GM19328 (cell line): Measurements from ENCODE around the gene LEAP2.
"Not testable (repeated sequence)": the region's sequence is repeated elsewhere in the genome, so short reads cannot be mapped to it uniquely, and the experiment has no call there.

Experiments used
- ATAC-seq: cut with Tn5 transposase; IDR thresholded peaks from one replicate; pipeline ENCODE4 v1.9.1; 2021; ENCODE audit warnings: mild to moderate bottlenecking, moderate library complexity; ENCODE audit not compliant: unreplicated experiment

LEAP2 gene

DNA sequence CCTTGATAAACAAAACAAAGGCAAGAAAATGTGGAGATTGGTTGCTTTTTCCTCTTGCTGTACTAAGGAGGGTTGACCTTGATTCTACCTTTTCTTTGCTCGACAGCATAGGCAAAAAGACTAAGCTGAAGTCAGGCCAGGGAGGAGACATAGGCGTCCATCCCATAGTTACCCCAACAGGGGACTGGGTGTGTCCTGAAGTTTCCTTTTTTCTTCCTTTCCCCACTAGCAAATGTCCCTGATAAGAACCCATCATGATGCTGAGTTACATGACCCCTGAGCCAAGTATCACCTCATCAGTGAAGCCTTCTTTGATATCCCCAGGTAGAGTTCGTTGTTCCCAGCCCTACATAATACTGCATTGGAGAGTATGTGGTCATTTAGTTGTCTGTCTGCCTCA lies 33.2 kb upstream of the LEAP2 start:
- ATAC-seq = no peak

DNA sequence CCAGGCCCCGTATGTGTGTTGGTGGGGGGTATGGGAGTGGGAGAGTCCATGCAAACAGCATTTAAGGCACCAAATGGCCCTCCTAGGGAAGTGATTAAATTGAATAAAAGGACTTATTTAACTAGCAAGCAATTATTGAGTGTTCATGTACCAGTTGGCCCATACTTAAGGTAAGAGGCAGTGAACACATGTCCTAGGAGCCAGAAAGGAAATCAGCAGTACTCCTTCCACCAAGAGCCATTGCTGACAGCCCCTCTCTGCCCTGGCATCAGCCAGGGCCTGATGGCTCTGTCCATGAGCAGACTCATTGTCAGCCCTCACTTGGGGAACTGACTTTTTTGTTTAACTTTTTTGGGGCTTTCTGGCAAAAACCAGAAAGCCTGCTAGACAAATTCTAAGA lies 32.6 kb upstream of the LEAP2 start:
- ATAC-seq = no peak

DNA sequence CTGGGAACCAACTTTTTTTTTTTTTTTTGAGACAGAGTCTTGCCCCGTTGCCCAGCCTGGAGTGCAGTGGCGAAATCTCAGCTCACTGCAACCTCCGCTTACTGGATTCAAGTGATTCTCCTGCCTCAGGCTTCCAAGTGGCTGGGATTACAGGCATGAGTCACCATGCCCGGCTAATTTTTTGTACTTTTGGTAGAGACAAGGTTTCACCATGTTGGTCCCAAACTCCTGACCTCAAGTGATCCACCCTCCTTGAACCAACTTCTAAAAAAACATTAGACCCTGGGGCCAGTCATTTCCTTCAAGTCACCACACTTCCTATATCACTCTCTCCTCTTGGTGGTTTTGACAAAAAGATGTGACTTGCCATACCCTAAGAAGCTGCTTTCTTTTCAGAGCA lies 32.2 kb upstream of the LEAP2 start:
- ATAC-seq = no peak

DNA sequence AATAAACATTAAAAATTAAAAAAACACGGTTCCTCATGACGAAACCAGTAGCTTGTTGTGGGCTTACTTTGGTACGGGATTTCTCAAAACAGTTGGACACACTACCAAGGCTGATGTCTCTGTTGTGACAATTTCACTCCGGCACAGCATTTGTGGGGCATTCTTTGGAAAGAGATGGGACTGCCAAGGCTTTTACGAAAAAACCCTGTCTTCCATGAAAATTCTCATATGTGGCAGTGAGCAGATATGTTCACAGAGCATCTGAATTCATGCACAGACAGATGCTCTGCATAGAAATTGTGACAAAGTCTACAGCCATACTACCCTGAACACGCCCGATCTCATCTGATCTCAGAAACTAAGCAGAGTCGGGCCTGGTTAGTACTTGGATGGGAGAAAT lies 25.2 kb upstream of the LEAP2 start:
- no peak for ATAC-seq

DNA sequence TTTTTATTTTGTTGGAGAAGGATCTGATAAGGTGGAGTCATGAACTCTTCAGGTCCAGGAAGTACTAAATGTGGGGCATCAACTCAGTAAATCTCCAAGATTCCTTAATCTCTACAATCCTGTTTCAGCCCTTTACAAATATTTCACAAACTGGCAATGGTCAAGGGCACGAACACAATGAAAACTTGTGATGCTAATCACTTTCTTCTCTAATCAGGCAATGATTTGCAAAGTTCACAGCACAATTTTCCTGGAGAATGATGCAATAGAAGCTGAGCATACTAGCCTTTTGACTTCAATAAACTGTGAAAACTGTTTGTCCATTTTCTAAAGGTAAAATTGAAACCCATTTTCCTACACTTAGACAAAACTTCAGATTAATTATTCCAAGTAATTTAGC lies 24.1 kb upstream of the LEAP2 start:
- no peak for ATAC-seq

DNA sequence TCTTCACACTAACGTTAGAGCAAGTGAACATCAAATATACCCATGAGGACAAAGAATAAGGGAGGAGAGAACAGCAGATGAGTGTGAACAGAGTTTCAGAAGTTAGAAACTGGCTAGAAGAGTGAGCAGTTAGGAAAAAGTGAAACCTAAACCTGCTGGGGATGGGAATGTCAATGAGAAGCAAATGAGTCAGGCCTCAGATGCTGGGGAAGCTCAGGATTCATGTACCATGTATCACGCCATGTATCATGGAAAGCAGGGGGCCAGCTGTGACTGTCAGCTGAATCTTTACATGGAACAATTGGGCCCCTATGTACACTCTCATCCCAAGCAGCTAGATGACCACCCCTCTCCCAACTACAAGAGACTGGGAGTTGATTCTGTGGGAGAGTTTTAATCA lies 23.4 kb upstream of the LEAP2 start:
- no peak for ATAC-seq

DNA sequence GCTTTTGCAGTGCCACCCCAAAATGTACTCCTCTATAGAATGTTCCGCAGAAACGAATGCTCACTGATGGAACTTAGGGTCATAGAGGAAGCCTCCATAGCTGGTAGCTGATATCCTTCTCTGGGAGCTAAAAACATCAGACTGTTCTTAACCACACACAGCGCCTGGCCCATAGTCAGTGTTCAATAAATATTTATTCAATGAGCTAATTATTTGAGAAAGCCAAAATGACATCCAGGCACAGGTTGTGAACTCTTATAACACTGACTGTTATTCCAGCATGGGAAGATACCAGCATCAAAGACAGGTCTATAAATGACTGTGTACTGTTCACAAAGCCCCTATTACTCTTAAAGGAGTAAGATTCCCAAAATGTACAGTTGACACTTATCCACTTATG lies 20.1 kb upstream of the LEAP2 start:
- ATAC-seq = no peak

DNA sequence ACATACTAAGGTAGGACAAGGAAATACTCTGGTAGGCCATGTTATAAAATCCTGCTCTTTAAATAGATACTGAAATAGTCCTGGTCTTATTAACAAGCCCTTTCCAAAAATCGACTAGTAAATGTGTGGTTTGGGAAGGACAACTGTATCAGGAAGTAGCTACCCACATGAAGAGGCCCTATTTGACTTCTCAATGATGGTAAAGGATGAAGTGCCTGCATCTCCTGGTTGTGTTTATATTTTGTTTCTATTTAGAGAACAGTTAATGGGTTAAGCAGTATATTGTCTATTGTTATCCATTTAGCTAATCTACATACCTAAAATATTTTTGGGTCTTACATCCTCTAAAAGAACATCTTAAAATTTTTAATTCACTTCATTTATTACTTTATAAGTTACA lies 19.7 kb upstream of the LEAP2 start:
- no peak for ATAC-seq

DNA sequence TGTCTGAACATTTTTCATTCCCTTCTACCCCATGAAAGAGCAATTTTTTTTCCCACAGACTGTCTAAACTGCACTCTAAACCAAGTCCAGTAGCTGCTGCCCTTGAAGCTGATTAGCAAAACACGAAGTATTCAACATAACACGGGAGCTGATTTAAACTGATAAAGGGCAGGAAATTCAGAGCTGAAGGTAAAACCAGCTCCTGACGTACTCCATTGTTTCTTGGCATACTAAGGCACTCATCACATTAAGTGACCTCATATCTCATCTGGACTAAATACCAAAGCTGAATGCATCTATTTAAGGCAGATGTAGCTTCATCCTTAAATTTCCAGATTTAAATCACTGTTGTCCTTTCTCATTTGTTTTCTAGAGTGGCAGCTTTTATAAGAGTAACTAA lies 19.2 kb upstream of the LEAP2 start:
- ATAC-seq = no peak

DNA sequence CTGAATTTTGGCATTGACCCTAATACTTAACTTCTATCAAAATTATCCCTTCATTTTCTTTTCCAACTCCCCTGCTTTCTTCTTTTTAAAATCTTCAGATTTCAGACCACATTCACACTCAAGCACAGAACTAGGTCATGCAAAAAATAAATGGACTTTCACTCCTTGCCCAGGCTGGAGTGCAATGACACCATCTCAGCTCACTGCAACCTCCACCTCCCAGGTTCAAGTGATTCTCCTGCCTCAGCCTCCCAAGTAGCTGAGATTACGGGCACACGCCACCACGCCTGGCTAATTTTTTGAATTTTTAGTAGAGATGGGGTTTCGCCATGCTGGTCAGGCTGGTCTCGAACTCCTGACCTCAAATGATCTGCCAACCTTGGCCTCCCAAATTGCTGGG lies 18.5 kb upstream of the LEAP2 start:
- ATAC-seq = not testable (repeated sequence)

DNA sequence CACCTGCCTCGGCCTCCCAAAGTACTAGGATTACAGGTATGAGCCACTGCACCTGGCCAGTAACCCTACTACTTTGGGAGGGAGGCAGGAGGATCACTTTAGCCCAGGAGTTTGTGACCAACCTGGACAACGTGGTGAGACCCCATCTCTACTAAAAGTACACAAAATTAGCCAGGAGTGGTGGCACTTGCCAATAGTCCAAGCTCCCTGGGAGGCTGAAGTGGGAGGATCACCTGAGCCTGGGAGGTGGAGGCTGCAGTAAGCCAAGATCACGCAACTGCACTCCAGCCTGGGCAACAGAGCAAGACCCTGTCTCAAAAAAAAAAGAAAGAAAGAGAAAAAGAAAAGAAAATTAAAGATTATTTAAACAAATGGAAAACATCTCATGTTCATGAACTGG lies 17.5 kb upstream of the LEAP2 start:
- no peak for ATAC-seq

DNA sequence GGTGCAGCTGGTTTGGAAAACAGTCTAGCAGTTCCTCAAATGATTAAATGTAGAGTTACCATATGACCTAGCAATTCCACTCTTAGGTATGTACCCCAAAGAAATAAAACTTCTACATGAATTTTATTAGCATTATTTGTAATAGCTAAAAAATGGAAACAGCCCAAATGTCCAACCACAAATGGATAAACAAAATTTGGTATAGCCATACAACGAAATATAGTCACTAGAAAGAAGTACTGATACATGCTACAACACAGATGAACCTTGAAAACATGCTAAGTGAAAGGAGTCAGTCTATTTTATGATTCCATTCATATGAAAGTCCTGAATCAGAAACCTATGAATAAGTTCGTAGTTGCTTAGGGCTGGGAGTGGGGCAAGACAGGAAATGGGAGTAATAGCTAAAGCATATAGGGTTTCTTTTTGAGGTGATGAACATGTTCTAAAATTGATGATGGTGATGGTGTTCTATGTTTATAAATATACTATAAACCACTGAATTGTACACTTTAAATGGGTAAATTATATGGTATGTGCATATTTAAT lies 13.5 kb upstream of the LEAP2 start:
- ATAC-seq = no peak

DNA sequence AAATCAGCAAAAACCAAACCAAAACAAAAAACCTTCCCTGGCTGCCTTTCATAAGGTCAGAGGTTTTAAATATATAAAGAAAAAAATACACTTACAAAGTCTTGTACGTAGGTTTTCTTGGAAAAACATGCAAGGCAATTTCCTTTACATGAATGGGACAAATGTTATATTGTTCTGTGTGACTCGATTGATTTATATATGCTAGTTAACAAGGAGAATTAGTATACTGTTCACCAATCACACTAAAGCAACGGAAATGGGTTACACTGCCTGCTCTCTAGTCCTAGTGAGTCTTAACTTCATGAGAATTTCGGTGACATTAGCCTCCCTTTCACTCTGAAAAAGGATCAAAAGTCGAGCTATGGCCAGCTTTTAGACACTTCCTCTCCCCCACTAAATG lies 12.7 kb upstream of the LEAP2 start:
- no peak for ATAC-seq

DNA sequence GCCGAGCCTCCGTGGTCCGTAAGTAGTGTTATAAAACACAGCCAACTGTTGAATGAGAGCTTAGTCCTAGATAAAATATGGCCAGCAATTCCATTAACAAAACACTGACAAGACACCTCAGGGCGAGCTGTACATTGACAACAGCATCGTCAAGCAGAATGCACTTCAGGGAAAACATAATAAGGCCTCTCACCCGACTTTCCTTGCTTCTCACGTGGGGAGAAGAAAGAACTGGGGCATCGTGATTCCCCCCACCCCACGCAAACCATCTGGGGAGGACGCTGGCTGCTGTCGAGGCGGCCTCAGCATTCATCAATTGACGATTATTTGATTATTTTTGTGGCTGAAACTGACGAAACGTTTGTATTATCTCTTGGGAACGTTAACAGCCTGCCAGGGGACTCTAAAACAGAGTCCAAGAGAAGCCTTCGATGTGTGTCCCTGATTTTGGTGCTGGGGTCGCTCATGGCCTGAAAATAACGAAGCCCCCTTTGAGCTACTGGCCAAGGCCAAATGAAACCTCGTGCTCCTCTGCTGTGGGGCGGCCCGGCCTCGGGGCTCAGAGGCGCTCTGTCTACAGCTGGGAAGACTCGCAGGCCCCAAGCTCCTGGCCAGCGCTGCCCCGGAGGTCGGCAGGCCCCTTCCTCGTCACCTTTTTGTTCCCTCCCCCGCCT lies 7.7 kb upstream of the LEAP2 start:
- ATAC-seq = peak; percentile 11

DNA sequence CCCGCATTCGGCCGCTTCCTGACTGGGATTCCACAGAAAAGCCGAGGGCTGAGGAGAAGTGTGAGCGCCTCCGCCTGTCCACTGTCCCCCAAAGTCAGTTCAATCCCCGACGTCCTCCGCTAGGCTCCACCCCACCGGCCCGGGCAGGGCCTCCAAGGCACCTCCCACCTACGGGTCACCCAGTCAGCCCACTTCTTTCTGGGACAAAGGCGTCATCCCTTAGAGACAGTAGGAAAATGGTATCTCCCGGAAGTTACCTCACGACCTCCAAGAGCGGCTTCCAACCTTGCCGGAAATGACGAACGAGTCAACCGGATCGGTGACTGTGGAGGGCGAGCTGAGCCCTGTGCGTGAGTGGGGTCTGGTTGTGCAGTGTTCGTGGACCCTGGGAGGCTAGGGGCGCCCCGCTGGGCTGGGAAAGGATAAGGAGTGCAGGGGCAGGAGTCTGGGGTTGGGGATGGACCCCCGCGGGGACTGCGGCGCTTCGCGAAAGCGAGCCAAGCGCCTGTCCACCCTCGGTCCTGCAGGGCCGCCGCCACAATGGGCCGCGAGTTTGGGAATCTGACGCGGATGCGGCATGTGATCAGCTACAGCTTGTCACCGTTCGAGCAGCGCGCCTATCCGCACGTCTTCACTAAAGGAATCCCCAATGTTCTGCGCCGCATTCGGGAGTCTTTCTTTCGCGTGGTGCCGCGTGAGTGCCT lies 7.0 kb upstream of the LEAP2 start, which contains the start of the genes GDF9 and UQCRQ:
TSS of gene GDF9 (minus strand) at position 128 of the 704 bp plus-strand sequence. CDS start 1,936 bp downstream, outside the sequence.
TSS of gene UQCRQ (plus strand) at position 301 of the 704 bp plus-strand sequence. CDS start at position 541, 240 bp downstream.
- peak; percentile 98 for ATAC-seq

DNA sequence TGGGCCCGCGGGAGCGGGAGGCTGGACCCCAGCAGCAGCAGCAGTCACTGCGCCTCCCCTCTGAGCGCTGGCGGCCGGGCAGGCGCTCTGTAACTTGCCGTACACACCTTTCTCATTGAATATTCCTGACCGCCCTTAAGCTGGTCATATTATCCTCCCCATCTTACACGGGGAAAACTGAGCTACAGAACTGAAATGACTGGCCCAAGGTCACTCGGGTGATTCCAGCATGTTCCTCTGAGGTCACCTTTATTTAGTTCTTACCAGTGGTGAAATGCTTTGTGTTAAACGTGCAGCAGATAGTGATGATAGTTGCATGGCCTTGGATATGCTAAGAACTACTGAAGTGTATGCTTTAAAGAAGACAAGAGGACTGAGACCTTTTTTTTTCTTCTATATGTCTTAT lies 6.4 kb upstream of the LEAP2 start:
- peak; percentile 8 for ATAC-seq

DNA sequence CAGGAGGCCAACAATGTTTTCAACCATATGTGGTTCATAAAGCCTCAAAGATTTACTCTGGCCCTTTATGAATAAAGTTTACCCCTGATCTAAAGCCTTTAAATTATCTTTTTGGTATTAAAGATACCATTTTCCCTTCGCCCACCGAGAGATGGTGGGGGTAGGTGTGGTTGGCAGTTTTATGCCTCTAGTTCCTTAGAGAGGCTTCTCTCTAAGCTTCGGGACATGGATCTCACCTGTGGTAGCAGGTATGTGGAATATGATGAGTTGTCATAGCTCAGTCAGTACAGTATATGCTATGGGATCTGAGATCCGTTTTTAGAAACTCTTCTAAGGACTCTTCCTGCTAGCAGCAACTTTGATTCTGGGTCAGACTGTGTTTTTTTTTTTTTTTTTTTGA lies 4.7 kb upstream of the LEAP2 start:
- ATAC-seq = no peak

DNA sequence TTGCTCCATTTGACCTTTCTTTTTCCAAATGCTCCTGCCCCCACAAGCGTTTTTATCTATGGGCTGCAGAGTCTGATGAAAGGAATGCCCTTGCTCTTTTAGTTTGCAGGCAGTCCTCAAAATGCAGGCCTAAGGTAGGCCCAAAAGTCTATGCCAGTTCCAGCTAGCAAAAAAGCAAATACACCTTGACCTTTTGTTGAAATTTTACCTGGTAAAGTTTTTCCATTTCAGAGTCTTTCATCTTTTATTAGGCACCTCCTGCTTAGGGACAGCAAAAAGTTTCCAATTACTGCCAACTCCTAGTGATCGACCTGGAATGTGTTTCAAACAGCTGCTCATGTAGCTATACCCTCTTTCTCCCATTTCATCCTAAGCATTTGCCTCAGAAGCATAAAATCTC lies 2.7 kb upstream of the LEAP2 start:
- ATAC-seq = no peak

DNA sequence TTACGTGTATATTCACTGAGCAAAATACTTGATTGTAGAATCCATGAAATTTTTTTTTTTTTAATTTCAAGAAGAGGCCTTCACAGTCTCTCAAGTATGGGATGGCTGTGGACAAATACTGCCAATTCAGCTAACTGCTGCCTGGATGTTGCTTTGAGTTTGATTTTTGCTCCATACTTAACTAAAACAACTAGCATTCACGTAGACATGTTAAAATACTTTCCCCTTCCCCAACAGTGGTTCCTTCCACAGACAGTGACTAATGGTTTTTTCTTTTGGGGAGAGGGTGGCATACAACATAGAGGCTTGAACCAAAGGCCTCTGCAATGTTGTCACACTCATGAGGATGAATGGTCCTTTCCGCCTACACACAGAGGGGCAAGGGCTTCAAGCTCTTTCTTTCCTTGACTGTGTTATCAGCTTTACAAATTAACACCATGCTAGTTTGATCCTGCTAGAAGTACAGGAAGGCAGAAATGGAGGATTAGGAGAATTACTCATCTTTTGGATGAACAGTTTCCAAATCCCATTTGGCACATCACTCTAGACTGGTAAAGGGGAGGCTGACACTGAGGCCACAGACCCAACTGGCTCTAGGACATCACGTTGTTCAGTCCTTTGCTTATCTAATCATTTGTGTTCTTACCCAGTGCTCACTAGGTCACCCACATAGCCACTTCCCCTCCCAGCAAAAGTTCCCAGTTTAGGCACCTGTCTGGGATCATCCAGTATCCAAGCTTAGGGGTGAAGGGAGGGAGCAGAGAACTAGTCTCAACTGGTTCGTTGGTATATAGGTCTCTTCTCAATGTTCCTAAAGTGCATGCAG lies 1.8 kb upstream of the LEAP2 start:
- ATAC-seq = no peak

DNA sequence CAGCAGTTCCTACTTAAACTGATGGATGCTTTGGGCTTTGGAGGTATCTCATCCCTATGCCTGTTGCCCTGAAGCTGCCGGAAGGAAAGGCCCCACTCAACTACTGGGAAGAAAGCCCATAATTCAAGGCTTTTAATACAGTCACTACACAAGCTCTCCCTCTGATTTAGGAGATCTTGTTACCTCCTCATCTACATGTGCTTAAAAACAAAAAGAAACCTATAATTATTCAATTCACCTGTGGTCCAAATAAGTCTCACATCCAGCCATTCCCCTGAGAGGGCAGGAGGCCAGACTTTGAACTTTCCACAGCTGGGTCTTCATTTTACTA lies 715 bp upstream of the LEAP2 start:
- ATAC-seq = no peak

DNA sequence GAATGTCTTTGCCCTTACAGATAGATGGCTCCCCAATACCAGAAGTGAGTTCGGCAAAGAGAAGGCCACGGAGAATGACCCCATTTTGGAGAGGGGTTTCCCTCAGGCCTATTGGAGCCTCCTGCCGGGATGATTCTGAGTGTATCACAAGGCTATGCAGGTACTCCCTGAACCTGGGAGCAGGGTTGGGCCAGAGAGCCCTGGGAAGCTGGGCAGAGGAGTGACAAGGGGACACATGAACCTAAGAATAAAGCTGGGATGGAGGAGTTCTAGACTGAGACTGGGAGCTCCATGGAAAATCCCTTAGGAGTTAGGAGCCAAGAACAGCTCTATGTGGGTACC lies 433 bp downstream of the LEAP2 start:
- ATAC-seq = no peak
